GM21723 (cell line): ENCODE results near the gene EVL.

Source experiments
- ATAC-seq: cut with Tn5 transposase; IDR thresholded peaks from one replicate; pipeline ENCODE4 v1.9.1; 2021; ENCODE audit warnings: mild to moderate bottlenecking, moderate library complexity; ENCODE audit not compliant: unreplicated experiment

The EVL gene

GRCh38 chr14:100037353-100037752, 27.9 kb upstream of the EVL start:
- ATAC-seq, result no peak

DNA sequence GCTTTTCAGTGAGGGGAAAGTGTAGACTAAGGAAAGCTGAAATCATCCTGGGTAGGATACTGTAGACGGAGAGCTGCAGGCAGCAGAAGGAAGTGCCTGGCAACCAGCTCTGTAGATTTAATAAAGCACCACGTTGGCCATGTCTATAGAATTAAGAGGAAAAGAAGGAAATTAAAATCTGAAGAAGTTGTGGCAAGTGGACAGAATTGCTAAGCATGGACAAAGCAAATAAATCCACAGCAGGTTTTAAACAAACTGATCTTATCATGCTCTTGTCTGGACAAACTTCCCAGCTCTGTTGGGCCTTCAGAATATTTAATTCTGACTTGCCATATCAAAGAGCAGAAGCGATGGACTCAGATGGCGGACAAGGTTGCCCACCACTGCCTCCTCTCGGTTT, 27.2 kb upstream of the EVL start:
- ATAC-seq, result no peak

DNA sequence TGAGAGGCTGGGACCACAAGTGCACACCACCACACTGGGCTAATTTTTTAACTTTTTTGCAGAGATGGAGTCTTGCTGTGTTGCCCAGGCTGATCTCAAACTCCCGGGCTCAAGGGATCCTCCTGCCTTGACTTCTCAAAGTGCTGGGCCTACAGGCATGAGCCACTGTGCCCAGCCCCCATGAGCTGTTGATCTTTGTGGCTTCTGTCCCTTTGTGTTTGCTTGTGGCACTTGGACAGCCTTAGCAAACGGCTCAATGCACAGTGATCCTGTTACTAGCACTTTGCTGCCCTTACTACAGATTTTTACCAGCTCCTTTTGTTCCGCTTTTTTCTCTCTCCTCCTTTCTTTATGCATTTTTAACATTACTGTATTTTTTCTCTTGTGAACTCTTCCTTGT, 25.3 kb upstream of the EVL start:
- ATAC-seq, result no peak

DNA sequence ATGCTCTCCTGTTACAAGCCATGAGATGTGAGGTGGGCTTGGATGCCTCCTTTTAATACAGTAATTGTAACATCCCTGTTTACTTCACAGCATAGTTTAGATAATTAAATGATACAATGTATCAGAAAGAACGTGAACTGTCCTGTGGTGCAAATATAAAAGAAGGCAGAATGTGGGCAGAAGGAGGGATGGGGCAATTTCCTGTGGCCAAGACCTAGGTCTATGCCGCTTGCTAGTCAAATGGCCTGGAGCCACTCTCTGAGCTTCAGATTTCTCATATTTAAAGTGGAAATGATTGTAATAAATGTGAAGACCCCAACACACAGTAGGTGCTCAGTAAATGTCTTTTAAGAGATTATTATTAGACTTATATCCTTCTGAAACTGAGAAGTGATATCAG, 24.0 kb upstream of the EVL start:
- ATAC-seq, result no peak

- no peak for ATAC-seq
Observed at GRCh38 chr14:100042286-100042685, 22.9 kb upstream of the EVL start.

DNA sequence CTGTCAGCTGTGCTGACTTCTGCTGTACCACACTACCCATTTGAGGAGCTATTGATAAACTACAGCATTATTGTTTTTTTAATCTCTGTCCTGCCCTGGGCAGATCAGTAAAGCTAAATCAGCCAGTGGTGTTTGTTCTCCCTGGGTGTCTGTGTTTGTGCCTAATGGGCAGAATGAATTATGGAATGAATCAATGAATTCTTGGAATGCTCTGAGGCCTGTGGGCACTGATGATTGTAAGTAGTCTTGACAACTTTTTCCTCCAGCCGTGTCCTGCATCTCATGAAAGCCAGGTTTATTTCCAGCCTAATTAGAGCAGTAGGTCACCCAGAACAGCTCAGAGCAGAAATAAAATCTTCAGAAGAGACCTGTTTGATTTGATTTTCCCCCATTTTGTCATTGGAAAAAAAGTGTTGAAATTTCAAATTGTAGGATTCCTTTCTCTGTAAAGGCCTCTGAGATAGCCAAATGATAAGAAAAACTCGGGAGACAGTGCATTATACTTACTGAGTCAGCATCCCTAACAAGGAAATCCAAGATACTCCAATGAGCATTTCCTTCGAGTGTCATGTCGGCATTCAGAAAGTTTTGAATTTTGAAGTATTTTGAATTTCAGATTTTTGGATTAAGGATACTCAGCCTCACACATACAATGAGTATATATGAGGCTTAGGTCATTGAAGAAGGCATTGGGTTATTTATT, 19.4 kb upstream of the EVL start:
- ATAC-seq, result no peak

DNA sequence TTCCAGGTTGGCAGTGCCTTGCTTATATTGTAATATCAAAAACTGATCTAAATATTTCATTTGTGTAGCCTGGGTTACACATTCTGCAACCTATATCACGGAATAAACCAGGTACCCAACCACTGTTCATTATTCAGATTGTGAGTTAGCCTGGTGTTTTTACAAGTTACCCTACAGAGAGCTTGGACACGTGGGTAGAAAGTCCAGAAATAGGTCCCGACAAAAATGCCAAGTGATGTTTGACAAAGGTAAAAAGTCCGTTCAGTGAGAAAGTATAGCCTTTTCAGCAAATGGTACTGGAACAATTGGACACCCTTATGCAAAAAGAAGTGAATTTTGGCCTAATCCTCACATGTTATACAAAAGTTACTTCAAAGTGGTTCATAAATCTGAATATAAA, 17.6 kb upstream of the EVL start:
- no peak for ATAC-seq

GRCh38 chr14:100048786-100049185, 16.4 kb upstream of the EVL start:
- no peak for ATAC-seq

GRCh38 chr14:100049220-100049619, 16.0 kb upstream of the EVL start:
- no peak for ATAC-seq

DNA sequence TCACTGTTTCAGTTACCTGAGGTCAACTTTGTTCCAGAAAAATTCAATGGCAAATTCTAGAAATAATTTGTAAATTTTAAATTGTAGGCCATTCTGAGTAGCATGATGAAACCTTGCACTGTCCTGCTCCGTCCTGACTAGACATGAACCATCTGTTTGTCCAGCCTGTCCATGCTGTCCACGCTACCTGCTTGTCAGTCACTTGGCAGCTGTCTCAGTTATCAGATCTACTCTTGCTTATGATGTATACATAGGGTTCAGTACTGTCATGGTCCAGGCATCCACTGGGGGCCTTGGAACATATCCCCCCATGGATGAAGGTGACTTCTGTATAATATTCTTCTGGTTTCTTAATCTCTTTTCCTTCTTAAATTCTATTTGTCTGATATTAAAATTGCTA, 14.1 kb upstream of the EVL start:
- ATAC-seq, result no peak

DNA sequence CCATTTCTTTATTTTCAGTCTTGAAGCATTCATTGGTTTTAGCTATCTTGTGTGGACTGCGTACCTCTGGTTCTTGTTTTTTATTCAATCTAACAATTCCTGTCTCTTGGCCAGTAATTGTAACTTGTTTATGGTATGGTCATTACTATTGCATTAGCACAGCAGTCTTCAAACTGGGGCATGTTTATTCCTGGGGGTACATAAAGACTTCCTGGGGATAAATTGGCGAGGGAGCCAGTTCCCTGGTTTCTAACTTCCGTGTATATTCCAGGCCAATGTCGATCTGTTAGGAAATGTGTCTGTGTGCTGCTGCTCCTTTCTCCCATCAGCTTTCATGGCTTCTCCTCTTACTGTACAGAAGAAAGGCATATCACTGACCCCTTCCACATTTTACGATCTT, 13.7 kb upstream of the EVL start:
- ATAC-seq, result no peak

GRCh38 chr14:100052819-100053218, 12.4 kb upstream of the EVL start:
- ATAC-seq, result no peak

DNA sequence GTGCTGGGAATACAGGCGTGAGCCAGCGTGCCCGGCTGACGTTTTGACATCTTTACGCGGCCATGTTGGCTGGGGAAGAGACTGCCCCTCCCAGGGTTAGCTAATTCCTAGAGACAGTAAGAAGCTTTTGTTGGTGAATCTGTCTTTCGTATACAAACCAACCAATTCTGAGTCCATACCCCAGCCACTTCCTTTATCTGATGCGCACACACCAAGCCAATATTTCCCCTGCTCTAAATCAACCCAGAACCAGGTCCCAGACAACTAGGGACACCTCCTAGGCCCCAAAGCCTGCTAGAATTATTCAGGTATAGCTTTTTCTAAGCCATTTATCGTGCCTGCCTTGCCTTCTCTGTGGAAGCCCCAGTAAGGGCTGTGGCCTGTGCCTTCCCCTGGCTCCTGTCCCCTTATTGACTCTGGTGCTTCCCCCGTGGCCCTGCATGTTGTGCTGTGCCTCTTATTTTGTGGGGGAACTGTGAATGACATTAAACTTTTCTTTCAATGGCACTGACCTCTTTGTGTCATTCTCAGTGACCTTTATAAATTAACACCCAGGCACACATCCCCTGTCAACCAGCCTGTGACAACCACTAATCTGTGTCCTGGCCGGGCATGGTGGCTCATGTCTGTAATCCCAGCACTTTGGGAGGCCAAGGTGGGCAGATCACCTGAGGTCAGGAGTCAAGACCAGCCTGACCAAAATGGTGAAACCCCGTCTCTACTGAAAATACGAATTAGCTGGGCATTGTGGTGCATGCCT, 10.7 kb upstream of the EVL start:
- ATAC-seq, result no peak

GRCh38 chr14:100056431-100056830, 8.8 kb upstream of the EVL start:
- ATAC-seq, result no peak

DNA sequence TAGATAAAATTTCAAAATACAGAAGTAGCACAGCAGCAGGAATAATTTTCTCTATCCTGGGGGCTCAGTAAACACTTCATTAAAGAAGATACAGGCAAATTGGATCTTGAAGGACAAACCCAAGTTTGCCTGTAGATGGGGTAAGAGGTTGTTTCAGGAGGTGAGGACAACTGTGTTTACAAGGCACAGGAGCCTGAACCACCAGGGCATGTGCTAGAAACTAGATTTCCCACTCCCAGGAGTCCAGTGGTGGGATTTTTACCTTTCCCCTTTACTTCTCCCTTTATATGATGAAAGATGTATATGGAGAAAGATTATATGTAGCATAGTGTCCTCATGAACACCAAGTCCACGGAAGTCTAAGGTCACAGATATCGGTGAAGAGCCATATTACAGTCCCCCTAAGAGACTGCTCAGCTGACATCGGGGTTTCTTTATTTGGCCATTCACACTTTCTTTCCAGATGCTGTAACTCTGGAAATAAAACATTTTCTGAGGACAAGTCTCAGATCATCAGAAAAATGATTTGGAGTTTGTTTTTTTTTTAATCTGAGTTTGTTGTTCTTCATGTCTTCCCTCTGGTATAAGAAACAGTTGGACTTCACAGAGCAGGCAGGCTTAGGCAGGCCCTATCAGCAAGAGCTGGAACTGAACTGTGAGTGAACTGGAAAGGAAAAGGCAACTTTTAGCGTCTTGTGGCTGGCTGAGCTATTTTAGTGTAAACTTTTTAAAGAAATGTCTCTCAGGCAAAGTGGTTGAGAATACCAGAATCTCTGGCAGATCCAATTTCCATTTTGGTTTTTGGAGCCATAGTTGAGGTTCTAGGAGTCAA, 8.0 kb upstream of the EVL start:
- peak; percentile 54 for ATAC-seq

DNA sequence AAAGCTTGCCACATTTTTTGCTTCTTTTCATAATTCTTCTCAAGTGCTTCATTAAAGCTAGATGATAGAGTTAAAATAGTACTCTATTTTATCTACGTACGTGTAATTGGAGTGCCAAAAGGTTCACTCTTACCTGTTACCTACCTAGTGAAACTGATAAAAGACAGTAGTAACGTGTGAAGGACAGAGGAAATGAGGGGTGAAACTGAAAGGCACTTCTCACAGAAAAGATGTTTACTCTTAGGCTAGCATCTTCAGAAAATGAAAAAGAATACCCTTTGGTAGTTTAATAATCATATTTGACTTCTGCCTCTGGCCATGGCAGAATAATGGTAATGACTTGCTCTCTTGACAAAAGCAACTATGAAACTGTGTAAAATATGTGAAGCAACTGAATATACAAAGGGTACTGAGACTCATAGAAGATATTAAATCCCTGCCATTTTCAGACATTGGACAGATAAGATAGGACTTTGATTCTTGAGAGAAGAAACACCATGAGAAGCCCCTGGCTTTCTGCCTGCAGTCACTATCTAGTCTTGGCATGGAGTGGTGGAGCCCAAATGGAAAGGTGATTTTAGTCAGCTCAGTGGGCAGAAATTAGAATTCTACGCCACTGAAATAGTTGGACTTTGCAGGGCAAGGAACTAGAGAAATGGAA, 6.3 kb upstream of the EVL start:
- peak; percentile 68 for ATAC-seq

DNA sequence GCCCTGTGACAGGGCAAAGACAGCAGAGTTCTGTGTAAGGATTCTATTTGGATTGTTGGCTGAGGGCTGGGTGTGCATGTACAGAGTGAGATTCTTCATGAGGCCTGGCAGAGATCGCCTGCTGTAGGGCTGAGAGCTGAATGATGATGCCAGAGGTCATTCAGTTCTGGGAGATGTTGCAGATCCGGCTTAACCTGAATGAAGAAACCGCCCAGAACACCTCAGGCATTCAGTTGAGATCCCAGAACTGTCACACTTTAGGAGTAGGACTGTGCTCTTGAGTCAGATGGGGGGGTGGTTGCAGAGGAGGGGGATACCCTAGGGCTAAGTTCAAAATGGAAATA, 5.8 kb upstream of the EVL start:
- ATAC-seq, result no peak

DNA sequence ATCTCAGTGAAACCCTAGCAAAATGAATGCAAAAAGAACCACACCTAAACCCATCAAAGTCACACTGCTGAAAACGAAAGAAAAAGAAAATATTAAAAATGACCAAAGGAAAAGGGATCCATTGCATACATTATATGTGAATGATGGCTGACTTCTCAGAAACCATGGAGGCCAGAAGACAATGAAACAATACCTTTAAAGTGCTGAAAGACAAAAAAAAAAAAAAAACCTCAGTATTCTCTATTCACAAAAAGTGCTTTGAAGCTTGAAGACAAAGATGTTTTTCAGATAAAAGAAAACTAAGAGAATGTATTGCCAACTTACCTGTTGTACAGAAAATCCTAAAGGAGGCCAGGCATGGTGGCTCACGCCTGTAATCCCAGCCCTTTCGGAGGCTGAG, 4.5 kb upstream of the EVL start:
- no peak for ATAC-seq

DNA sequence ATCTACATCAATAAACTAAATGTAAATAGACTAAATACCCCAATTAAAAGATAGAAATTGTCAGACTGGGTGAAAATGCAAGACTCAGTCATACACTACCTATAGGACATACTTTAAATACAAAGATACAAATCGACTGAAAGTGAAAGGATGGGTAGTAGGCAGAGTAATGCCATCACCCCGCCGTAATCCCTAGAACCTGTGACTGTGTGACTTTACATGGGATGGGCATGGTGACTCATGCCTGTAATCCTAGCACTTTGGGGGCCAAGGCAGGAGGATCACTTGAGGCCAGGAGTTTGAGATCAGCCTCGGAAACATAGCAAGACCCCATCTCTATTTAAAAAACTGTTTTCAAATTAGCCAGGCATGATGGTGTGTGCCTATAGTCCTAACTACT, 2.6 kb upstream of the EVL start:
- ATAC-seq, result no peak

- ATAC-seq, result no peak
Observed at GRCh38 chr14:100063314-100063941, 1.8 kb upstream of the EVL start.
